SK-N-SH (cell line): ENCODE measurements around the gene RSRC2. TPM values are rescaled to one million over a fixed set of nuclear protein-coding genes. Genes with fewer than 3 reads are reported as not detected.

Source experiments
- CTCF ChIA-PET: fragments of 300-600, 350-600 bp; formaldehyde crosslinking; extraction: SDS; loops from one replicate; lab custom pipeline; 2021; lab: Yijun Ruan, JAX
- POLR2A ChIA-PET: fragments of 350-600 bp; sonication (Branson Sonifier 250); formaldehyde crosslinking; extraction: SDS; loops from one replicate; lab custom pipeline; 2020; ENCODE audit warnings: antibody characterized with exemption, inconsistent platforms; lab: Yijun Ruan, JAX
- DNase-seq: peaks from one replicate; pipeline ENCODE4 v3.0.0; 2012
- H2AFZ ChIP-seq: fragments of 200-600 bp; sonication (generic); 2 replicates; pipeline ENCODE4 v1.8.1; 2016; ENCODE audit warnings: antibody characterized with exemption, mild to moderate bottlenecking, low read depth
- H3F3A ChIP-seq: fragments of 200-600 bp; sonication (generic); replicated peaks from 2 replicates; pipeline ENCODE3; 2016; ENCODE audit warnings: antibody characterized with exemption, mild to moderate bottlenecking; ENCODE audit not compliant: insufficient read depth
- H3K27ac ChIP-seq, 2 experiments: fragments of 200-500 bp in 1 of 2; fragments of 200-600 bp in 1 of 2; sonication (Bioruptor generic) in 1 of 2; sonication (generic), shearing (Covaris generic) in 1 of 2; 2 replicates each; pipeline versions ENCODE4 v1.5.1 to v1.6.1; 2014 to 2016; ENCODE audit warnings: low read depth in 2 of 2, inconsistent platforms in 1 of 2, low read length in 1 of 2, mild to moderate bottlenecking in 1 of 2, mixed read lengths in 1 of 2
- H3K27me3 ChIP-seq: fragments of 200-600 bp; sonication (generic), shearing (Covaris generic); 2 replicates; pipeline ENCODE4 v1.6.1; 2016; ENCODE audit warnings: mixed run types; ENCODE audit not compliant: insufficient read depth
- H3K36me3 ChIP-seq, 2 experiments: fragments of 200-500 bp in 1 of 2; fragments of 200-600 bp in 1 of 2; sonication (Bioruptor generic) in 1 of 2; sonication (generic) in 1 of 2; replicated peaks in 1 of 2; 2 replicates each; pipeline versions ENCODE3 to v1.5.1; 2014 to 2016; ENCODE audit warnings: low read length in 1 of 2, mild to moderate bottlenecking in 1 of 2; ENCODE audit not compliant: insufficient read depth in 2 of 2, control insufficient read depth in 1 of 2
- H3K4me1 ChIP-seq, 2 experiments: fragments of 200-500 bp in 1 of 2; fragments of 200-600 bp in 1 of 2; sonication (Bioruptor generic) in 1 of 2; sonication (generic), shearing (Covaris generic) in 1 of 2; 2 replicates each; pipeline versions ENCODE4 v1.5.1 to v1.6.1; 2014 to 2016; ENCODE audit warnings: low read depth in 1 of 2, low read length in 1 of 2, mixed run types in 1 of 2; ENCODE audit not compliant: insufficient read depth in 2 of 2, control insufficient read depth in 1 of 2
- H3K4me2 ChIP-seq: fragments of 200-600 bp; sonication (generic), shearing (Covaris generic); 2 replicates; pipeline ENCODE4 v1.6.1; 2017; ENCODE audit warnings: mixed run types
- H3K4me3 ChIP-seq, 2 experiments: fragments of 200-500 bp in 1 of 2; fragments of 200-600 bp in 1 of 2; sonication (Bioruptor generic) in 1 of 2; sonication (generic), shearing (Covaris generic) in 1 of 2; 2 replicates each; pipeline versions ENCODE4 v1.5.1 to v1.8.1; 2014 to 2016; ENCODE audit warnings: low read depth in 2 of 2, inconsistent platforms in 1 of 2, low read length in 1 of 2, mild to moderate bottlenecking in 1 of 2, mixed read lengths in 1 of 2, moderate library complexity in 1 of 2
- H3K79me2 ChIP-seq: fragments of 200-600 bp; sonication (generic); 2 replicates; pipeline ENCODE4 v1.8.1; 2017; ENCODE audit warnings: mild to moderate bottlenecking; ENCODE audit not compliant: insufficient read depth
- H3K9ac ChIP-seq: fragments of 200-600 bp; sonication (generic); 2 replicates; pipeline ENCODE4 v1.6.1; 2017; ENCODE audit warnings: mixed run types
- H3K9me2 ChIP-seq: fragments of 200-600 bp; sonication (generic); 2 replicates; pipeline ENCODE4 v1.6.1; 2017; ENCODE audit warnings: mixed run types
- H3K9me3 ChIP-seq: fragments of 200-600 bp; sonication (generic); 2 replicates; pipeline ENCODE4 v1.6.1; 2017; ENCODE audit warnings: mixed run types, mild to moderate bottlenecking, moderate library complexity
- H4K20me1 ChIP-seq: fragments of 200-600 bp; sonication (generic); 2 replicates; pipeline ENCODE4 v1.6.1; 2017; ENCODE audit warnings: mild to moderate bottlenecking, mixed run types; ENCODE audit not compliant: insufficient read depth
- CHD2 ChIP-seq: fragments of 150-350 bp; IDR thresholded peaks from 2 replicates; pipeline ENCODE4 v1.6.1; 2018; ENCODE audit warnings: low read length; ENCODE audit not compliant: partially characterized antibody
- ELF1 ChIP-seq: IDR thresholded peaks from 2 replicates; pipeline ENCODE4 v1.4.0; 2012
- EZH2phosphoT487 ChIP-seq: fragments of 200-600 bp; sonication (generic); IDR thresholded peaks from 2 replicates; pipeline ENCODE4 v1.6.1; 2017; ENCODE audit warnings: low read depth, mixed run types, mild to moderate bottlenecking, antibody characterized with exemption, moderate library complexity, borderline replicate concordance
- FOXM1 ChIP-seq: IDR thresholded peaks from 2 replicates; pipeline ENCODE4 v1.4.0; 2012; ENCODE audit warnings: low read depth, mild to moderate bottlenecking
- GATA2 ChIP-seq: sonication (generic); formaldehyde crosslinking; IDR thresholded peaks from 2 replicates; pipeline ENCODE4 v1.5.0; 2020; ENCODE audit warnings: mild to moderate bottlenecking, missing genetic modification reagents
- JUND ChIP-seq: IDR thresholded peaks from 2 replicates; pipeline ENCODE4 v1.4.0; 2012
- REST ChIP-seq: IDR thresholded peaks from 2 replicates; pipeline ENCODE4 v1.6.1; 2012; ENCODE audit warnings: mild to moderate bottlenecking, low read depth, low read length, moderate library complexity
- RFX5 ChIP-seq: IDR thresholded peaks from 2 replicates; pipeline ENCODE4 v1.6.1; 2012; ENCODE audit warnings: mild to moderate bottlenecking, improper control_type of control experiment, low read length
- RXRA ChIP-seq: IDR thresholded peaks from 2 replicates; pipeline ENCODE4 v1.4.0; 2012; ENCODE audit warnings: low read depth, mild to moderate bottlenecking, borderline replicate concordance
- SMC3 ChIP-seq: IDR thresholded peaks from 2 replicates; pipeline ENCODE4 v1.6.1; 2012; ENCODE audit warnings: low read depth, low read length, improper control_type of control experiment
- TAF1 ChIP-seq: IDR thresholded peaks from 2 replicates; pipeline ENCODE4 v1.6.1; 2012; ENCODE audit warnings: low read depth, mild to moderate bottlenecking, low read length, moderate library complexity, borderline replicate concordance
- TEAD4 ChIP-seq: IDR thresholded peaks from 2 replicates; pipeline ENCODE4 v1.4.0; 2012; ENCODE audit warnings: mild to moderate bottlenecking, borderline replicate concordance; ENCODE audit not compliant: insufficient read depth
- USF2 ChIP-seq: fragments of 150-350 bp; IDR thresholded peaks from 2 replicates; pipeline ENCODE4 v1.6.1; 2017; ENCODE audit warnings: antibody characterized with exemption, low read length, low read depth, borderline replicate concordance
- YY1 ChIP-seq: IDR thresholded peaks from 2 replicates; pipeline ENCODE4 v1.4.0; 2012; ENCODE audit warnings: low read depth, mild to moderate bottlenecking
- ZBTB33 ChIP-seq: IDR thresholded peaks from 2 replicates; pipeline ENCODE4 v1.4.0; 2012; ENCODE audit warnings: low read depth, borderline replicate concordance
- WGBS: methylation state at CpG from one replicate; pipeline ENCODE4 v1.1.6; 2017; ENCODE audit warnings: low lambda C conversion rate; 5-methylcytosine and 5-hydroxymethylcytosine counted together
- polyA plus RNA-seq, 3 experiments: library from polyadenylated mRNA; depleted of rRNA; stranded (reverse); fragments of >200 nt; gene quantifications; 2 replicates each; pipeline ENCODE4 v1.2.3, GENCODE V29; 2012

Gene RSRC2
- polyA plus RNA-seq, 1 of the 3 experiments (the other 2 are of a cell fraction) = 24.8 TPM

GRCh38 chr12:122538496-122538895, 11.8 kb upstream of the RSRC2 start:
- no peaks in the 10 kb centered on the region for H4K20me1 ChIP-seq
- no peak overlapping the region for H3K4me3 ChIP-seq
- peaks cover 3 to 42% of the 10 kb centered on the region in 2 experiments for H3K36me3 ChIP-seq
- no peak for DNase-seq
- no peaks in the 10 kb centered on the region for H3K27me3 ChIP-seq
- ChIA-PET POLR2A (no interaction called here), CTCF (interaction anchor here (1.0 to 2.2 kb wide), 2 partner anchors 25 to 139 kb away, joined by 4 to 6 read pairs; no protein-coding TSS in a partner anchor)
- H3F3A ChIP-seq = peaks cover 9% of the 10 kb centered on the region
- WGBS = 97% methylated on average over 5 of the region's 5 CpGs
- no peak overlapping the region for H3K4me2 ChIP-seq
- H3K9ac ChIP-seq = no peak overlapping the region
- H3K79me2 ChIP-seq = peaks cover 11% of the 10 kb centered on the region; the same call in 1 of the 2 replicates
- H3K9me3 ChIP-seq = no peaks in the 10 kb centered on the region
- no peaks in the 10 kb centered on the region for H3K4me1 ChIP-seq
- no peak for TF ChIP-seq JUND
- TF ChIP-seq EZH2phosphoT487 = no peak
- TF ChIP-seq FOXM1 = no peak
- no peak for TF ChIP-seq RFX5
- TF ChIP-seq CHD2 = no peak
- TF ChIP-seq TEAD4 = no peak
- TF ChIP-seq USF2 = no peak
- no peak for TF ChIP-seq ZBTB33
- TF ChIP-seq YY1 = no peak
- no peak for TF ChIP-seq REST
- no peak for TF ChIP-seq ELF1
- TF ChIP-seq RXRA = no peak
- TF ChIP-seq TAF1 = no peak
- no peak for TF ChIP-seq SMC3
- TF ChIP-seq GATA2 (CRISPR knock-in tag) = no peak
- H3K27ac ChIP-seq = no peak overlapping the region
- no peaks in the 10 kb centered on the region for H3K9me2 ChIP-seq
- no peak overlapping the region for H2AFZ ChIP-seq
